Activated CD4-positive, alpha-beta T cell treated with anti-CD3 and anti-CD28 coated beads, Interleukin-2, amount 50 U/mL, for 4 hours (primary cell): ENCODE measurements around the gene RNF208.
A peak's percentile ranks its signal among the peaks of the same experiment; 100 is the strongest.
"Not testable (repeated sequence)": the region's sequence is repeated elsewhere in the genome, so short reads cannot be mapped to it uniquely, and the experiment has no call there.

Experiments
- DNase-seq, 2 experiments: peaks; one replicate each; pipeline ENCODE4 v3.0.0-alpha.2; 2020

The RNF208 gene

DNA sequence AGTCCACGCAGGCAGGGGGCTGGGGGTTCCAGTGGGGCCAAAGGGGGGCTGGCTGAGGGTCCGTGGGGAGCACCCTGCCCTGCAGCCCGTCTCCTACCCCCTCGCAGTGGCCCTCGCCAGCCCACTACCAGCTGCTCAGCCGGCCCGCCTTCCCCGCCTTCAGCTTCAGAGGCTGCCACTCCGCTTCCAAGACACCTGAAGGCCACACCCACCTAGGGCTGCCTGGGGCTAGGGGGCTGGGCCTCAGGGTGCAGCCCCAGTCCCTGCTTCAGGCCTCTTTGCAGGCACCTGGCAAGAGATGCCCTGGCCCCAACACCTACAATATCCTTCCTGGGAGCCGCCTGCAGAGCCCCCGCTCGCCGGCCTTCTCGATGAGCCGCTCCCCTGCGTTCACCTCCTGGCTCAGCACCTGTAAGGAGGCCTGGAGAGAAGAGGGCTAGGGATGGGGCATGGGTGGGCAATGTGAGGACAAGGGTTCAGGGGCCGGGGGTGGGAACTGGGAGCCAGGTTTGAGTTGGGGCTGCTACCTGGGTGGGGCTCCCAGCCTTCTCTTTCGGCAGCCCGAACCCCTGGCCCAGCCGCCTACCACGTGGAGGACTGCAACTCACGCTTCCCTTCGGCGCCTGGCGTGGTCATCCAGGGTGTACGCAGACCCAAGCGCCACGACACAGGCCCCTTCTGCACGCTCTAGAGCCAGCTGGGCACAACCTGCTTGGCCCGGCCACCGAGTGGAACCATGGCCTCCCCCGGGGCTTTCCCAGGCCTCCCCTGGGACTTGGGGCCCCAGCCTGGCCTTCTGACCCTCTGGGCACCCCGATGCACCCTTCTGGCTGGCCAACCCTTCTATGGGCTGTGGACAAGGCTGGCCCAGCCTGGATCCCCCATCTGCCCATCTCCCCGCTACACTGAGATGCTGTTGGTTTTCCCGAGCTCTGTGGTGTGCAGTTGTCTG is 30.8 kb upstream of the RNF208 start:
- DNase-seq, result no peak

- DNase-seq, result no peak
Observed at GRCh38 chr9:137251490-137252268, 29.6 kb upstream of the RNF208 start.

- no peak for DNase-seq
Observed at GRCh38 chr9:137251194-137251461, 29.1 kb upstream of the RNF208 start, which contains the start of gene STPG3. STPG3 (plus strand) TSS chr9:137251286; CDS start chr9:137251287, 1 bp downstream.

DNA sequence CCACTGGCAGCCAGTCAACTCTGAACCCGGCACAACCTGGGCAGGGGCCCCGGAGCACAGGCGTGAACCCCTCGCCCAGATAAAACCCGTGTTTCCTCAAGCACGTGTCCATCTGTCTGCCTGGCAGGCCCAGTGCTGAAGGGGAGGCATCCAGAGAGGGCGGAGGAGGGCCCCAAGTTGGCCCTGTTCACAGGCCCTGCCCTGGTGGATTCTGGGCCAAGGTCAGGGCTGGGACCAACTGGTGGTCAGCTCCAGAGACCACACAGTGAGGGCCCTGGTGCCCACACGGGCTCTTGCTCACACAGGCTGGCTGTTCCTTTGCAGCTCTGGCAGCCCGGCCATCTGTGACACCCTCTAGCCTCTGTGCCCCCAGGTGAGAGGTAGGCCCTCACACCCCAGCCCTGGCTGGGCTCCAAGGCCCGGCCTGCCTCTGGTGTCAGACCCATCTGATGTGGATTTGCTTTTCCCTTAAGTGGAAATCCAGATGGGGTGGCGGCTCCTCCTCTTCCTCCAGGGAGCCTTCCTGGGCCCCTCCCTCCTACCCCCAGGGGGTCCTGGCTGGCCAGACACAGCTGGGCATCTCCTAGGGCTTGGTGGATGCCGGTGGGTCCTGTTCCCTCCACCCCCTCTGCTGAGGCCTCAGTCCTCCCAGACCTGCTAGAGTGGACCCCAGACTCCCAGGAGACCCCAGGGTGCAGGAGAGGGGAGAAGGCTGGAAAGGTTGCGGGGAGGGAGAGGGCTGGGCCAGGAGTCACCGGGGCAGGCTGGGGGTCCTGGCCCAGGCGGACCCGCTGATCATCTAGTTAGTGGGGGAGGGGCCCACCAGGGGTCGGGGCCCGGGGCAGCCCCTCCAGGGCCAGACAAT is 28.5 kb upstream of the RNF208 start:
- DNase-seq, result no peak

GRCh38 chr9:137247916-137248175 is 25.8 kb upstream of the RNF208 start:
- DNase-seq, result no peak

- DNase-seq, result no peak
Observed at GRCh38 chr9:137247135-137247915, 25.3 kb upstream of the RNF208 start.

DNA sequence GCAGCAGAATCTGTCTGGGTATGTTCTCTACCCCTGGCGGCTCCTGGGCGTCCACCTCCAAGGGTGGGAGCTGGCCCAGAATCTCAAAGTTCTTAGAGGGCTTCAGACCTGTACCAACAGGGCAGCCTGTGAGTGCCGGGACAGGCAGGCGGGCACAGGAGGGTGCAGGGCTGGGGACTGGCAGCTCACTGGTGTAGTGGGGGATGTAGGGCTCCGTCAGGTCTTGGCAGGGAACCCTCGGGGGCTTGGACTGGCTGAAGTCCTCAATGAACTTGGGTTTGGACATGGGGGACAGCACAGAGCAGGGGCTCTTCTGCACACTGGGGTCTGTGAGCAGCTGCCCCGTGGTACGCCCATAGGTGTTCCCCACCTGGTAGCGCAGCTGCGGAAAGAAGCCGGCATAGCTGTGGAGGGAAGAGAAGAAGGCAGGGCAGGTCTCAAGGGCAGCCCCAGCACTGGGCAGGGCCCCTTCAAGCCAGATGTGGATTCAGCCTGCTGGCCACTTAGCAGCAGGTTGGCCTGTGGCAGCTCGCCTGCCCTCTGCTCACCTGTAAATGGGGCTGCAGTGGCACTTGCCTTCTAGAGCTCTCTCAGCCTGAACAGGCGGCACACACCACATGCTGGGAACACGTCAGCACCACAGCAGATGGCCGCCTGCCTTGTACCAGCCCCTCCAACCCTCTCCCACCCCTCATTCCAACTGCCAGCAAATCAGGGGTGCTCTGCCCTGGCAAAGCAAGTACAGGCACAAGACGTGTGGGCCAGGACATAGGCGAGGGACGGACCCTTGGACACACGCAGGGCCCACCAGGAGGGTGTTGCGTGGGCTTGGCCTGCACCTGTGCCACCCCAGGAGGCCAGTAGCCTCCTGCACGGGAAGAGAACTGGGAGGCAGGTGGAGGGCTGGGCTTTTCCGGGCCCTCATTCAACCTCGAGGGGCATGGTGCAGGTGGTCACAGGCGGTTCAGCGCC is 23.7 kb upstream of the RNF208 start:
- DNase-seq, result no peak

- no peak for DNase-seq
Observed at GRCh38 chr9:137244486-137245449, 22.7 kb upstream of the RNF208 start.

GRCh38 chr9:137243626-137244485 is 21.8 kb upstream of the RNF208 start:
- DNase-seq, result no peak

DNA sequence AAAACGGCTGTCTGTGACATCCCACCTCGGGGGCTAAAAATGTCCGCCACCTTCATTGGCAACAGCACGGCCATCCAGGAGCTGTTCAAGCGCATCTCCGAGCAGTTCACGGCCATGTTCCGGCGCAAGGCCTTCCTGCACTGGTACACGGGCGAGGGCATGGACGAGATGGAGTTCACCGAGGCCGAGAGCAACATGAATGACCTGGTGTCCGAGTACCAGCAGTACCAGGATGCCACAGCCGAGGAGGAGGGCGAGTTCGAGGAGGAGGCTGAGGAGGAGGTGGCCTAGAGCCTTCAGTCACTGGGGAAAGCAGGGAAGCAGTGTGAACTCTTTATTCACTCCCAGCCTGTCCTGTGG is 21.2 kb upstream of the RNF208 start:
- not testable (repeated sequence) for DNase-seq

DNA sequence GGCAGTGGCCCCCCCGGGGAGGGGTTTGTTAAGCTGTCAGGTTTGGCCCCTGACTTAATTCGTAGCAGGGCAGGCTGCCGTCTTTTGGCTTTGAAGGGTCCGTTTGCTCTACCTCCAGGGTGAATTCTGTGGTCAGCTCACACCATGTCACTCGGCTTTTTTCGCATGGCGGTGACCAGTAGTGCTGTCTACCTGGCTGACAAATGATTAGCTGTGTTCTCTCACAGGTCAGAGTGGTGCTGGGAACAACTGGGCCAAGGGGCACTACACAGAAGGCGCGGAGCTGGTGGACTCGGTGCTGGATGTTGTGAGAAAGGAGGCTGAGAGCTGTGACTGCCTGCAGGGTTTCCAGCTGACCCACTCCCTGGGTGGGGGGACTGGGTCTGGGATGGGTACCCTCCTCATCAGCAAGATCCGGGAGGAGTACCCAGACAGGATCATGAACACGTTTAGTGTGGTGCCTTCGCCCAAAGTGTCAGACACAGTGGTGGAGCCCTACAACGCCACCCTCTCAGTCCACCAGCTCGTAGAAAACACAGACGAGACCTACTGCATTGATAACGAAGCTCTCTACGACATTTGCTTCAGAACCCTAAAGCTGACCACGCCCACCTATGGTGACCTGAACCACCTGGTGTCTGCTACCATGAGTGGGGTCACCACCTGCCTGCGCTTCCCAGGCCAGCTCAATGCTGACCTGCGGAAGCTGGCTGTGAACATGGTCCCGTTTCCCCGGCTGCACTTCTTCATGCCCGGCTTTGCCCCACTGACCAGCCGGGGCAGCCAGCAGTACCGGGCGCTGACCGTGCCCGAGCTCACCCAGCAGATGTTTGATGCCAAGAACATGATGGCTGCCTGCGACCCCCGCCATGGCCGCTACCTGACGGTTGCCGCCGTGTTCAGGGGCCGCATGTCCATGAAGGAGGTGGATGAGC is 20.5 kb upstream of the RNF208 start:
- no peak for DNase-seq

GRCh38 chr9:137241490-137242268 is 19.6 kb upstream of the RNF208 start:
- DNase-seq, result peak; percentile 64 to 72

GRCh38 chr9:137240841-137241489 is 18.9 kb upstream of the RNF208 start, which contains the start of gene TUBB4B:
TUBB4B (plus strand) TSS chr9:137241287; CDS start chr9:137241361, 74 bp downstream.
- peak; percentile 95 to 97 for DNase-seq

DNA sequence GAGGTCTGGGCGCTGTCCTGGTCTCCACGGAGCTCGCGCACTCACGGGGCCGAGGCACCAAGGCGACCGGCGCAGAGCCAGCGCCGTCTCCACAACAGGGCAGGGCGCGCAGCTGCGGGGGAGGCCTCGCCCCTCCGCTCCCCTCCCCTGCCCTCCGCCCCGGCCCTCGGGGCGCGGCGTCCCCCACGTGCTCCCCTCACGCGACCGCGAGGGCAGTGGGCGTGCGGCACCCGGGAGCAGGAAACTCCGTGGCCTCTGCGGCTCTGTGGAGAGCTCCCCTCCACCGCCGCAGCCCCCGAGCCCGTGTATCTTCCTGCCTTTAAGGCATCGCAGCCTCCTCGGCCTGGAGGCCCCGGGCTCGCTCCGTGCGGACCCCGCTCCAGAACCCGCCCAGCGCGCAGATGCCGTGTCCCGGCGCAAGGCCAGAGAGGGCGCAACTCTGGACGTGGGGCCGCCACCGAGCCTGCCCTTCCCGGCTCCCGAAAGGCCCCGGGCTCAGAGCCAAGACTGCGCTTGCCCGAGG is 18.3 kb upstream of the RNF208 start:
- DNase-seq, result peak; percentile 57 to 66

- DNase-seq, result not testable (repeated sequence)
Observed at GRCh38 chr9:137239541-137240200, 17.6 kb upstream of the RNF208 start.
